ENCODE data around the gene PKN2. TPM values are rescaled to one million over a fixed set of nuclear protein-coding genes. Genes with fewer than 3 reads are reported as not detected.
"Not testable (repeated sequence)": the region's sequence is repeated elsewhere in the genome, so short reads cannot be mapped to it uniquely, and the experiment has no call there.

The PKN2 gene
- total and polyA plus RNA-seq, 5 experiments from 2014 or later = 5.3 to 62.1 (median 8.6) TPM

GRCh38 chr1:88716571-88716970, 32.5 kb downstream of the PKN2 start:
- H3K4me3 Mint-ChIP-seq, DNase-seq, ATAC-seq, H3K27me3 Mint-ChIP-seq, POLR2A ChIA-PET: not testable (repeated sequence)
- H3K9me3 Mint-ChIP-seq = peaks cover 0 to 36% (median 12%) of the 10 kb centered on the region in 9 donors
- peaks cover 6 to 49% (median 22%) of the 10 kb centered on the region in 3 donors for H3K36me3 Mint-ChIP-seq
- peaks cover 26 to 72% (median 54%) of the 10 kb centered on the region in 4 donors for H3K4me1 Mint-ChIP-seq
- H3K27ac Mint-ChIP-seq = peak overlapping the region in 2 of 10 donors; percentile 22 to 58

- DNase-seq (peak in 1 of 10 donors; percentile 19), ATAC-seq (no peak)
- Mint-ChIP-seq H3K4me3 (peak overlapping the region in 4 of 10 donors; percentile 5 to 73 (median 32)), H3K27me3 (no peaks in the 10 kb centered on the region), H3K9me3 (peaks cover 0 to 9% (median 0%) of the 10 kb centered on the region in 9 donors), H3K36me3 (peaks cover 0 to 17% (median 13%) of the 10 kb centered on the region in 3 donors), H3K27ac (peak overlapping the region in 6 of 10 donors; percentile 21 to 86 (median 30)), H3K4me1 (peaks cover 27 to 76% (median 68%) of the 10 kb centered on the region in 4 donors)
- POLR2A ChIA-PET = no interaction called here
Observed at GRCh38 chr1:88722492-88722891, 38.4 kb downstream of the PKN2 start.

GRCh38 chr1:88726697-88727096, 42.6 kb downstream of the PKN2 start:
- POLR2A ChIA-PET = no interaction called here
- ATAC-seq (no peak), DNase-seq (no peak)
- H3K27me3 Mint-ChIP-seq = no peaks in the 10 kb centered on the region
- no peak overlapping the region for H3K4me3 Mint-ChIP-seq
- H3K4me1 Mint-ChIP-seq = peaks cover 32 to 74% (median 72%) of the 10 kb centered on the region in 4 donors
- peaks cover 0 to 41% (median 23%) of the 10 kb centered on the region in 3 donors for H3K36me3 Mint-ChIP-seq
- no peak overlapping the region for H3K27ac Mint-ChIP-seq
- H3K9me3 Mint-ChIP-seq = peaks cover 0 to under 1% (median 0%) of the 10 kb centered on the region in 9 donors

- no peak overlapping the region for H3K27ac Mint-ChIP-seq
- H3K36me3 Mint-ChIP-seq = peaks cover 0 to 40% (median 23%) of the 10 kb centered on the region in 3 donors
- no peak overlapping the region for H3K4me3 Mint-ChIP-seq
- H3K27me3 Mint-ChIP-seq = no peaks in the 10 kb centered on the region
- DNase-seq = no peak
- peaks cover 0 to 2% (median 0%) of the 10 kb centered on the region in 9 donors for H3K9me3 Mint-ChIP-seq
- POLR2A ChIA-PET = no interaction called here
- no peak for ATAC-seq
- H3K4me1 Mint-ChIP-seq = peaks cover 31 to 72% (median 68%) of the 10 kb centered on the region in 4 donors
Observed at GRCh38 chr1:88727205-88727604, 43.1 kb downstream of the PKN2 start.

GRCh38 chr1:88729297-88729696, 45.2 kb downstream of the PKN2 start:
- no peak for ATAC-seq
- H3K27ac Mint-ChIP-seq = peak overlapping the region in 2 of 10 donors; percentile 11 to 53
- peaks cover 12 to 43% (median 39%) of the 10 kb centered on the region in 3 donors for H3K36me3 Mint-ChIP-seq
- peaks cover 25 to 62% (median 56%) of the 10 kb centered on the region in 4 donors for H3K4me1 Mint-ChIP-seq
- no peak for DNase-seq
- POLR2A ChIA-PET = no interaction called here
- H3K4me3 Mint-ChIP-seq = no peak overlapping the region
- H3K27me3 Mint-ChIP-seq = no peaks in the 10 kb centered on the region
- peaks cover 2 to 15% (median 7%) of the 10 kb centered on the region in 9 donors for H3K9me3 Mint-ChIP-seq

GRCh38 chr1:88730132-88730675, 46.1 kb downstream of the PKN2 start:
- POLR2A ChIA-PET = no interaction called here
- no peaks in the 10 kb centered on the region for H3K27me3 Mint-ChIP-seq

GRCh38 chr1:88730995-88731394, 46.9 kb downstream of the PKN2 start:
- POLR2A ChIA-PET = no interaction called here
- H3K4me1 Mint-ChIP-seq = peaks cover 27 to 57% (median 44%) of the 10 kb centered on the region in 4 donors
- no peak for DNase-seq
- peak overlapping the region in 5 of 10 donors; percentile 23 to 70 (median 51) for H3K27ac Mint-ChIP-seq
- peaks cover 28 to 55% (median 54%) of the 10 kb centered on the region in 3 donors for H3K36me3 Mint-ChIP-seq
- peaks cover 13 to 32% (median 21%) of the 10 kb centered on the region in 9 donors for H3K9me3 Mint-ChIP-seq
- H3K4me3 Mint-ChIP-seq = no peak overlapping the region
- no peaks in the 10 kb centered on the region for H3K27me3 Mint-ChIP-seq
- no peak for ATAC-seq

More at GRCh38 chr1:88730132-88730675, 46.1 kb downstream of the PKN2 start:
- H3K36me3 Mint-ChIP-seq = peaks cover 20 to 48% (median 47%) of the 10 kb centered on the region in 3 donors
- DNase-seq (no peak), ATAC-seq (no peak)
- H3K4me1 Mint-ChIP-seq = peaks cover 25 to 62% (median 50%) of the 10 kb centered on the region in 4 donors
- H3K9me3 Mint-ChIP-seq = peaks cover 7 to 24% (median 15%) of the 10 kb centered on the region in 9 donors
- H3K27ac Mint-ChIP-seq = peak overlapping the region in 2 of 10 donors; percentile 10 to 23
- no peak overlapping the region for H3K4me3 Mint-ChIP-seq

- POLR2A ChIA-PET = no interaction called here
- peaks cover 17 to 38% (median 23%) of the 10 kb centered on the region in 9 donors for H3K9me3 Mint-ChIP-seq
- peak overlapping the region in 6 of 10 donors; percentile 1 to 53 (median 36) for H3K27ac Mint-ChIP-seq
- H3K36me3 Mint-ChIP-seq = peaks cover 31 to 62% (median 61%) of the 10 kb centered on the region in 3 donors
- H3K4me3 Mint-ChIP-seq = peak overlapping the region in 1 of 10 donors; percentile 5
- DNase-seq = no peak
- no peak for ATAC-seq
- peaks cover 21 to 53% (median 39%) of the 10 kb centered on the region in 4 donors for H3K4me1 Mint-ChIP-seq
- no peaks in the 10 kb centered on the region for H3K27me3 Mint-ChIP-seq
Observed at GRCh38 chr1:88731475-88732269, 47.6 kb downstream of the PKN2 start.

GRCh38 chr1:88735382-88735781, 51.3 kb downstream of the PKN2 start:
- no peak for ATAC-seq

GRCh38 chr1:88735909-88736308, 51.8 kb downstream of the PKN2 start:
- ATAC-seq (no peak), DNase-seq (no peak)
- POLR2A ChIA-PET = interaction anchor here (1.2 kb wide), 1 partner anchor 24 kb away, joined by 3 read pairs; no protein-coding TSS in a partner anchor
- peaks cover 17 to 42% (median 23%) of the 10 kb centered on the region in 9 donors for H3K9me3 Mint-ChIP-seq
- H3K36me3 Mint-ChIP-seq = peaks cover 31 to 55% (median 47%) of the 10 kb centered on the region in 3 donors
- no peak overlapping the region for H3K4me3 Mint-ChIP-seq
- peak overlapping the region in 1 of 10 donors; percentile 40 for H3K27ac Mint-ChIP-seq
- H3K27me3 Mint-ChIP-seq = no peaks in the 10 kb centered on the region
- peaks cover 18 to 36% (median 30%) of the 10 kb centered on the region in 4 donors for H3K4me1 Mint-ChIP-seq

More at GRCh38 chr1:88735382-88735781, 51.3 kb downstream of the PKN2 start:
- DNase-seq = no peak
- Mint-ChIP-seq H3K4me1 (peaks cover 19 to 41% (median 31%) of the 10 kb centered on the region in 4 donors), H3K4me3 (no peak overlapping the region), H3K36me3 (peaks cover 31 to 56% (median 45%) of the 10 kb centered on the region in 3 donors), H3K27ac (no peak overlapping the region), H3K27me3 (no peaks in the 10 kb centered on the region), H3K9me3 (peaks cover 17 to 42% (median 23%) of the 10 kb centered on the region in 9 donors)
- POLR2A ChIA-PET = interaction anchor here (1.2 kb wide), 1 partner anchor 24 kb away, joined by 3 read pairs; no protein-coding TSS in a partner anchor

GRCh38 chr1:88736633-88737248, 52.7 kb downstream of the PKN2 start:
- H3K4me1 Mint-ChIP-seq = peaks cover 14 to 28% (median 22%) of the 10 kb centered on the region in 4 donors
- H3K27me3 Mint-ChIP-seq = no peaks in the 10 kb centered on the region
- H3K27ac Mint-ChIP-seq = no peak overlapping the region
- H3K36me3 Mint-ChIP-seq = peaks cover 31 to 55% (median 53%) of the 10 kb centered on the region in 3 donors
- DNase-seq (no peak), ATAC-seq (no peak)
- H3K9me3 Mint-ChIP-seq = peaks cover 17 to 42% (median 23%) of the 10 kb centered on the region in 9 donors
- POLR2A ChIA-PET = interaction anchor here (1.2 kb wide), 1 partner anchor 25 kb away, joined by 3 read pairs; no protein-coding TSS in a partner anchor
- no peak overlapping the region for H3K4me3 Mint-ChIP-seq

GRCh38 chr1:88737338-88737927, 53.4 kb downstream of the PKN2 start:
- no peaks in the 10 kb centered on the region for H3K27me3 Mint-ChIP-seq
- ATAC-seq (no peak), DNase-seq (no peak)
- H3K27ac Mint-ChIP-seq = peak overlapping the region in 1 of 10 donors; percentile 34
- POLR2A ChIA-PET = no interaction called here
- H3K36me3 Mint-ChIP-seq = peaks cover 31 to 58% (median 55%) of the 10 kb centered on the region in 3 donors
- peaks cover 14 to 26% (median 21%) of the 10 kb centered on the region in 4 donors for H3K4me1 Mint-ChIP-seq
- peaks cover 17 to 42% (median 23%) of the 10 kb centered on the region in 9 donors for H3K9me3 Mint-ChIP-seq
- H3K4me3 Mint-ChIP-seq = peak overlapping the region in 1 of 10 donors; percentile 4

All from naive thymus-derived CD8-positive, alpha-beta T cell (primary cell).